HL-60 (cell line): ENCODE measurements around the gene EXOC6B.

ENCODE experiments used
- POLR2AphosphoS5 ChIP-seq: IDR thresholded peaks from 2 replicates; pipeline ENCODE4 v1.6.1; 2012; ENCODE audit warnings: low read depth
- REST ChIP-seq: IDR thresholded peaks from 2 replicates; pipeline ENCODE4 v1.6.1; 2012; ENCODE audit warnings: low read depth; ENCODE audit not compliant: insufficient replicate concordance
- SPI1 ChIP-seq: IDR thresholded peaks from 2 replicates; pipeline ENCODE4 v1.6.1; 2012; ENCODE audit warnings: low read depth, mild to moderate bottlenecking, borderline replicate concordance
- TF ChIP-seq, protein P1 (sequence below): IDR thresholded peaks from one replicate; pipeline ENCODE4 v1.5.1; 2011; ENCODE audit warnings: low read length, control low read depth, inconsistent platforms; ENCODE audit not compliant: insufficient read depth

- TF ChIP-seq, protein P1, sequence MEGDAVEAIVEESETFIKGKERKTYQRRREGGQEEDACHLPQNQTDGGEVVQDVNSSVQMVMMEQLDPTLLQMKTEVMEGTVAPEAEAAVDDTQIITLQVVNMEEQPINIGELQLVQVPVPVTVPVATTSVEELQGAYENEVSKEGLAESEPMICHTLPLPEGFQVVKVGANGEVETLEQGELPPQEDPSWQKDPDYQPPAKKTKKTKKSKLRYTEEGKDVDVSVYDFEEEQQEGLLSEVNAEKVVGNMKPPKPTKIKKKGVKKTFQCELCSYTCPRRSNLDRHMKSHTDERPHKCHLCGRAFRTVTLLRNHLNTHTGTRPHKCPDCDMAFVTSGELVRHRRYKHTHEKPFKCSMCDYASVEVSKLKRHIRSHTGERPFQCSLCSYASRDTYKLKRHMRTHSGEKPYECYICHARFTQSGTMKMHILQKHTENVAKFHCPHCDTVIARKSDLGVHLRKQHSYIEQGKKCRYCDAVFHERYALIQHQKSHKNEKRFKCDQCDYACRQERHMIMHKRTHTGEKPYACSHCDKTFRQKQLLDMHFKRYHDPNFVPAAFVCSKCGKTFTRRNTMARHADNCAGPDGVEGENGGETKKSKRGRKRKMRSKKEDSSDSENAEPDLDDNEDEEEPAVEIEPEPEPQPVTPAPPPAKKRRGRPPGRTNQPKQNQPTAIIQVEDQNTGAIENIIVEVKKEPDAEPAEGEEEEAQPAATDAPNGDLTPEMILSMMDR = no peak
- TF ChIP-seq POLR2AphosphoS5 (no peak), SPI1 (no peak), REST (no peak)
Observed at GRCh38 chr2:72367530-72368225, 458.2 kb downstream of the EXOC6B start.
